Natural killer cell (primary cell): ENCODE measurements around the gene CRB2. TPM values are rescaled to one million over a fixed set of nuclear protein-coding genes. Genes with fewer than 3 reads are reported as not detected.

Experiments used
- ATAC-seq, 3 donors: fragments of 150-1000 bp in 2 of 3; fragments of 200-7000 bp in 1 of 3; cut with Tn5 transposase; 1 replicate in 1 of 3; 2 replicates in 2 of 3; pipeline ENCODE4 v1.10.0; 2021; ENCODE audit warnings: mild to moderate bottlenecking in 2 of 3, moderate library complexity in 2 of 3
- DNase-seq, 2 donors: peaks; one replicate each; pipeline versions ENCODE4 v3.0.0 to v3.0.0-alpha.2; 2013 to 2021; ENCODE audit warnings: mixed read lengths in 1 of 2
- H3K27ac ChIP-seq: one replicate; pipeline ENCODE4 v1.5.1; 2013; ENCODE audit warnings: mild to moderate bottlenecking, low read length
- H3K27me3 ChIP-seq: one replicate; pipeline ENCODE4 v1.6.1; 2013; ENCODE audit warnings: low read length; ENCODE audit not compliant: control insufficient read depth, insufficient read depth
- H3K36me3 ChIP-seq: one replicate; pipeline ENCODE4 v1.6.1; 2013; ENCODE audit warnings: low read length; ENCODE audit not compliant: control insufficient read depth, insufficient read depth
- H3K4me1 ChIP-seq: one replicate; pipeline ENCODE4 v1.6.1; 2013; ENCODE audit warnings: low read length; ENCODE audit not compliant: control insufficient read depth, insufficient read depth
- H3K4me3 ChIP-seq: one replicate; pipeline ENCODE4 v1.5.1; 2013; ENCODE audit warnings: low read length
- H3K9me3 ChIP-seq: one replicate; pipeline ENCODE4 v1.6.1; 2013; ENCODE audit warnings: low read length; ENCODE audit not compliant: control insufficient read depth, insufficient read depth
- H3K27ac Mint-ChIP-seq, 2 donors: one replicate each; pipeline ENCODE4 v1.8.0; 2022; ENCODE audit warnings: mild to moderate bottlenecking in 2 of 2, mixed read lengths in 2 of 2, moderate library complexity in 1 of 2
- H3K27me3 Mint-ChIP-seq, 2 donors: one replicate each; pipeline ENCODE4 v1.8.0; 2022; ENCODE audit warnings: low read depth in 2 of 2, mixed read lengths in 2 of 2
- H3K36me3 Mint-ChIP-seq: one replicate; pipeline ENCODE4 v1.8.0; 2022; ENCODE audit warnings: mixed read lengths
- H3K4me1 Mint-ChIP-seq, 2 donors: one replicate each; pipeline ENCODE4 v1.8.0; 2022; ENCODE audit warnings: mixed read lengths in 2 of 2
- H3K4me3 Mint-ChIP-seq: one replicate; pipeline ENCODE4 v1.8.0; 2022; ENCODE audit warnings: mild to moderate bottlenecking, moderate library complexity, mixed read lengths
- H3K9me3 Mint-ChIP-seq, 2 donors: one replicate each; pipeline ENCODE4 v1.8.0; 2022; ENCODE audit warnings: mixed read lengths in 2 of 2
- CTCF ChIP-seq: fragments of 200-600 bp; IDR thresholded peaks from one replicate; pipeline ENCODE4 v1.8.0; 2022; ENCODE audit warnings: antibody characterized with exemption
- WGBS: methylation state at CpG from one replicate; pipeline ENCODE4 v1.1.7; 2013; ENCODE audit warnings: missing lambda C conversion rate; ENCODE audit not compliant: insufficient coverage; 5-methylcytosine and 5-hydroxymethylcytosine counted together
- intact Hi-C: fragments of 100-400 bp; cut with micrococcal nuclease; formaldehyde crosslinking; loops from one replicate; pipeline ENCODE4 v1.14.2; 2022
- total RNA-seq, 4 donors: library from RNA; stranded (reverse); fragments of 120-200 nt in 1 of 4; gene quantifications; one replicate each; pipeline versions ENCODE4 v1.2.3 to v1.2.4, GENCODE V29; 2013 to 2022

The CRB2 gene
- total RNA-seq, 3 donors from 2014 or later (not counting 1 experiment from before 2014, with no cell fraction given) = not detected

- H3K27ac Mint-ChIP-seq = no peak overlapping the region
- intact Hi-C loops = no loop called here
- Histone ChIP-seq H3K4me1 (no peaks in the 10 kb centered on the region), H3K27ac (no peak overlapping the region), H3K4me3 (no peak overlapping the region), H3K36me3 (no peaks in the 10 kb centered on the region), H3K9me3 (no peaks in the 10 kb centered on the region), H3K27me3 (no peaks in the 10 kb centered on the region)
- 94% methylated on average over 12 of the region's 13 CpGs for WGBS
- no peak overlapping the region for H3K4me3 Mint-ChIP-seq
- no peaks in the 10 kb centered on the region for H3K27me3 Mint-ChIP-seq
- H3K9me3 Mint-ChIP-seq = no peaks in the 10 kb centered on the region
- H3K36me3 Mint-ChIP-seq = no peaks in the 10 kb centered on the region
- DNase-seq (no peak), ATAC-seq (no peak)
- TF ChIP-seq CTCF = no peak
- peaks cover 0 to 5% of the 10 kb centered on the region in 2 donors for H3K4me1 Mint-ChIP-seq
Observed at GRCh38 chr9:123406691-123407216, 50.8 kb downstream of the CRB2 start.

- Mint-ChIP-seq H3K27ac (no peak overlapping the region), H3K4me3 (no peak overlapping the region), H3K27me3 (no peaks in the 10 kb centered on the region), H3K36me3 (no peaks in the 10 kb centered on the region), H3K4me1 (peaks cover 0 to 5% of the 10 kb centered on the region in 2 donors), H3K9me3 (no peaks in the 10 kb centered on the region)
- intact Hi-C loops = no loop called here
- DNase-seq (no peak), ATAC-seq (no peak)
- Histone ChIP-seq H3K9me3 (no peaks in the 10 kb centered on the region), H3K36me3 (no peaks in the 10 kb centered on the region), H3K27ac (no peak overlapping the region), H3K27me3 (no peaks in the 10 kb centered on the region), H3K4me1 (no peaks in the 10 kb centered on the region), H3K4me3 (no peak overlapping the region)
- 91% methylated on average over 19 of the region's 20 CpGs for WGBS
- no peak for TF ChIP-seq CTCF
Observed at GRCh38 chr9:123407217-123407851, 51.3 kb downstream of the CRB2 start.

- 95% methylated on average over 10 of the region's 10 CpGs for WGBS
- H3K4me3 Mint-ChIP-seq = no peak overlapping the region
- no peaks in the 10 kb centered on the region for H3K27me3 ChIP-seq
- no peak overlapping the region for H3K27ac Mint-ChIP-seq
- H3K4me1 Mint-ChIP-seq = peaks cover 0 to 5% of the 10 kb centered on the region in 2 donors
- H3K9me3 ChIP-seq = no peaks in the 10 kb centered on the region
- ATAC-seq (no peak), DNase-seq (no peak)
- H3K4me1 ChIP-seq = no peaks in the 10 kb centered on the region
- no peak overlapping the region for H3K4me3 ChIP-seq
- H3K27me3 Mint-ChIP-seq = no peaks in the 10 kb centered on the region
- H3K36me3 Mint-ChIP-seq = no peaks in the 10 kb centered on the region
- H3K9me3 Mint-ChIP-seq = no peaks in the 10 kb centered on the region
- H3K36me3 ChIP-seq = no peaks in the 10 kb centered on the region
- no peak overlapping the region for H3K27ac ChIP-seq
- intact Hi-C loops = no loop called here
- TF ChIP-seq CTCF = no peak
Observed at GRCh38 chr9:123408313-123409262, 52.6 kb downstream of the CRB2 start.
